Neuronal stem cell (in vitro differentiated cells): ENCODE measurements around the gene EME1.
"Not testable (repeated sequence)": the region's sequence is repeated elsewhere in the genome, so short reads cannot be mapped to it uniquely, and the experiment has no call there.

Experiments used
- DNase-seq: peaks from one replicate; pipeline ENCODE4 v3.0.0-alpha.2; 2013; ENCODE audit warnings: low spot score
- H2AFZ ChIP-seq: one replicate; pipeline ENCODE4 v1.6.1; 2013; ENCODE audit warnings: mild to moderate bottlenecking, low read length, inconsistent platforms
- H2AK5ac ChIP-seq: 2 replicates; pipeline ENCODE4 v1.6.1; 2013; ENCODE audit warnings: low read depth, mild to moderate bottlenecking, inconsistent platforms, low read length, moderate library complexity, mixed read lengths
- H2BK120ac ChIP-seq: 2 replicates; pipeline ENCODE4 v1.6.1; 2013; ENCODE audit warnings: low read depth, mild to moderate bottlenecking, inconsistent platforms, low read length, moderate library complexity, mixed read lengths
- H2BK12ac ChIP-seq: one replicate; pipeline ENCODE4 v1.6.1; 2013; ENCODE audit warnings: low read length, inconsistent platforms
- H2BK15ac ChIP-seq: 2 replicates; pipeline ENCODE4 v1.6.1; 2013; ENCODE audit warnings: mild to moderate bottlenecking, low read length, inconsistent platforms, mixed read lengths
- H2BK5ac ChIP-seq: one replicate; pipeline ENCODE4 v1.6.1; 2013; ENCODE audit warnings: inconsistent platforms, mild to moderate bottlenecking, low read length, moderate library complexity
- H3K14ac ChIP-seq: one replicate; pipeline ENCODE4 v1.6.1; 2013; ENCODE audit warnings: low read length, inconsistent platforms
- H3K18ac ChIP-seq: 2 replicates; pipeline ENCODE4 v1.6.1; 2013; ENCODE audit warnings: low read length, inconsistent platforms
- H3K23ac ChIP-seq: 2 replicates; pipeline ENCODE4 v1.6.1; 2013; ENCODE audit warnings: low read depth, mild to moderate bottlenecking, mixed read lengths, low read length, inconsistent platforms; ENCODE audit not compliant: poor library complexity
- H3K27ac ChIP-seq: replicated peaks from 3 replicates; pipeline ENCODE4 v1.5.1; 2013; ENCODE audit warnings: low read length, inconsistent platforms
- H3K27me3 ChIP-seq, 3 experiments: 2 replicates each; pipeline ENCODE4 v1.6.1; 2013; ENCODE audit warnings: low read length in 3 of 3, mild to moderate bottlenecking in 2 of 3, inconsistent platforms in 1 of 3, low read depth in 1 of 3, mixed read lengths in 1 of 3, moderate library complexity in 1 of 3; ENCODE audit not compliant: control insufficient read depth in 3 of 3, insufficient read depth in 3 of 3
- H3K36me3 ChIP-seq, 2 donors: replicated peaks in 1 of 2; 2 replicates each; pipeline ENCODE4 v1.6.1; 2013; ENCODE audit warnings: low read length in 2 of 2; ENCODE audit not compliant: control insufficient read depth in 2 of 2, insufficient read depth in 2 of 2
- H3K4ac ChIP-seq: 2 replicates; pipeline ENCODE4 v1.6.1; 2013; ENCODE audit warnings: inconsistent platforms, mild to moderate bottlenecking, low read length, moderate library complexity
- H3K4me1 ChIP-seq, 2 donors: 1 replicate in 1 of 2; 2 replicates in 1 of 2; pipeline ENCODE4 v1.6.1; 2013; ENCODE audit warnings: low read length in 2 of 2, low read depth in 1 of 2; ENCODE audit not compliant: control insufficient read depth in 2 of 2, insufficient read depth in 1 of 2
- H3K4me2 ChIP-seq: one replicate; pipeline ENCODE4 v1.6.1; 2013; ENCODE audit warnings: mild to moderate bottlenecking, low read length, inconsistent platforms; ENCODE audit not compliant: insufficient read depth, poor library complexity, severe bottlenecking
- H3K4me3 ChIP-seq, 2 donors: 2 replicates each; pipeline ENCODE4 v1.5.1; 2013; ENCODE audit warnings: low read length in 2 of 2, mild to moderate bottlenecking in 2 of 2, inconsistent platforms in 1 of 2, moderate library complexity in 1 of 2
- H3K79me1 ChIP-seq: one replicate; pipeline ENCODE4 v1.6.1; 2013; ENCODE audit warnings: low read depth, mild to moderate bottlenecking, inconsistent platforms, low read length, moderate library complexity
- H3K9ac ChIP-seq: one replicate; pipeline ENCODE4 v1.6.1; 2013; ENCODE audit warnings: mild to moderate bottlenecking, low read depth, low read length, inconsistent platforms; ENCODE audit not compliant: poor library complexity
- H3K9me3 ChIP-seq, 2 donors: replicated peaks in 1 of 2; 2 replicates each; pipeline versions ENCODE3 to v1.6.1; 2013; ENCODE audit warnings: low read length in 2 of 2, mild to moderate bottlenecking in 2 of 2, inconsistent platforms in 1 of 2, low read depth in 1 of 2, mixed read lengths in 1 of 2, moderate library complexity in 1 of 2; ENCODE audit not compliant: control insufficient read depth in 2 of 2, insufficient read depth in 1 of 2
- H4K8ac ChIP-seq: one replicate; pipeline ENCODE4 v1.6.1; 2013; ENCODE audit warnings: low read depth, mild to moderate bottlenecking, inconsistent platforms, low read length, moderate library complexity
- H4K91ac ChIP-seq: one replicate; pipeline ENCODE4 v1.6.1; 2013; ENCODE audit warnings: low read length, low read depth, mild to moderate bottlenecking, inconsistent platforms; ENCODE audit not compliant: poor library complexity
- WGBS, 2 donors: extraction: QIAGEN DNeasy Blood & Tissue Kit; methylation state at CpG; one replicate each; pipeline ENCODE4 v1.1.7; 2013; ENCODE audit warnings: missing lambda C conversion rate in 2 of 2, mixed read lengths in 1 of 2; ENCODE audit not compliant: insufficient read length in 2 of 2, insufficient replicate concordance in 1 of 2; ENCODE audit errors: extremely low coverage in 2 of 2; 5-methylcytosine and 5-hydroxymethylcytosine counted together

The EME1 gene

DNA sequence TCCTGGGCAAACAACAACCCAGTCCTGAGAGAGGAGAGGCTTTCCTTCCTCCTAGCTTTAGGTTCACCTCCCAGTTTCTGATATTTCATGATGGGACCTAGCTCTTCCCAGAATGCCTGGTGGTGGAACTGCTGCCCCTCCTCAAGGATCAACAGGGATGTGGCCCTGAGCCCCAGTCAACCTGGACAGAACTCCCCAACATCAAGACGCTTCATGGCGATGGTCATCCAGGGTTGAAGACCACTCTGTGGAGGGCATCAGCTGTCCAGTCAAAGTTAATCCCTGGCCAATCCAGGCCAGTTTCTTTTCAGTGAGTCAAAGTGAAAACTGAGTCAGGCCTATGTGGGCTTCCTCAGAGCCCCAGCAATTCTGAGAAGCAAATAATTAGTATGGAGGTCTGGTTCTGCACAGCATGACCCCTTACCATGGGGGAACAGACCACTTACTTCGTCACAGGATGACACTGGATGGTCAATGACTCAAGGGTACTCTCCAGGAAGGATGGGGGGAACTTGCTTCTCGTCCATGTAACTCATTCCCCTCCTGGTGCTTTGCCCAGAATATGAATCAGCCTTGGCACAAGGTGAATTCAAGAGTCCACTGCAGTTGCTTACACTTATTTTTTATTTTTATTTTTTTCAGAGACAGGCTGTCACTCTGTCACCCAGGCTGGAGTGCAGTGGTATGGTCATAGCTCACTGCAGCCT lies 41.8 kb upstream of the EME1 start:
- H3K4me1 ChIP-seq, result peaks cover 0 to 2% of the 10 kb centered on the region in 2 donors
- no peak overlapping the region for H2BK15ac ChIP-seq
- H3K9me3 ChIP-seq, result no peaks in the 10 kb centered on the region
- no peak for DNase-seq
- H4K8ac ChIP-seq, result no peak overlapping the region
- H3K27ac ChIP-seq, result no peak overlapping the region
- no peak overlapping the region for H3K23ac ChIP-seq
- no peak overlapping the region for H3K4me2 ChIP-seq
- H3K14ac ChIP-seq, result no peak overlapping the region
- no peak overlapping the region for H3K4ac ChIP-seq
- no peaks in the 10 kb centered on the region for H3K36me3 ChIP-seq
- no CpG with 5 or more reads among the region's 4 CpGs for WGBS, 2 donors
- no peak overlapping the region for H2AFZ ChIP-seq
- no peak overlapping the region for H3K4me3 ChIP-seq
- H2BK12ac ChIP-seq, result no peak overlapping the region
- no peak overlapping the region for H3K18ac ChIP-seq
- H4K91ac ChIP-seq, result no peak overlapping the region
- no peak overlapping the region for H3K9ac ChIP-seq
- H2BK5ac ChIP-seq, result no peak overlapping the region
- H2AK5ac ChIP-seq, result no peak overlapping the region
- H3K27me3 ChIP-seq, result peaks cover 0 to 14% (median 0%) of the 10 kb centered on the region in 3 experiments
- no peak overlapping the region for H2BK120ac ChIP-seq
- H3K79me1 ChIP-seq, result peaks cover 2% of the 10 kb centered on the region

DNA sequence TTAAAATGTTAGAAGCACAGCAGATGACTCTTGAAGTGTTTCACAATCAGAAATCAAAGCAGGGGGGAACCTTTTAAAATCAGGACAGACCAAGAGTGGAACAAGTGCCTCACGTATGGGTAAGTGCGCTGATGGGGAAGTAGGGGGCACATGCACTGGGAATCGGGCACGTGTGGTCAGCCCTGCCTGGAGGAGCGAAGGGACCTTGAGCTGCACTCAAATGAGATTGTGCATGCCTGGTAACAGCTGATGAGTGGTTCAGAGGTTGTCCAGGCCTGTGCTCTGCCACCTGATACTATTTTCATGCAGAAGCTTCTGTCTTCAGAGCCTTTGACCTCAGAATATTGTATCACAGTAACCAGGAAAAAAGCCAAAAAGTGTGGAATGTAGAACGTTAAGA lies 40.8 kb upstream of the EME1 start:
- Histone ChIP-seq H3K4me1 (peaks cover 0 to 2% of the 10 kb centered on the region in 2 donors), H2BK15ac (no peak overlapping the region), H3K14ac (no peak overlapping the region), H3K36me3 (no peaks in the 10 kb centered on the region), H3K23ac (no peak overlapping the region), H3K4me3 (no peak overlapping the region), H3K27me3 (peaks cover 0 to 14% (median 0%) of the 10 kb centered on the region in 3 experiments), H2AFZ (no peak overlapping the region), H4K8ac (no peak overlapping the region), H4K91ac (no peak overlapping the region), H3K9me3 (no peaks in the 10 kb centered on the region), H2BK5ac (no peak overlapping the region), H3K18ac (peak overlapping the region; percentile 59), H2BK120ac (no peak overlapping the region), H3K4ac (no peak overlapping the region), H2AK5ac (no peak overlapping the region), H2BK12ac (no peak overlapping the region), H3K79me1 (peaks cover 2% of the 10 kb centered on the region), H3K27ac (no peak overlapping the region), H3K4me2 (no peak overlapping the region), H3K9ac (no peak overlapping the region)
- no peak for DNase-seq
- no CpG with 5 or more reads among the region's 6 CpGs for WGBS, 2 donors

DNA sequence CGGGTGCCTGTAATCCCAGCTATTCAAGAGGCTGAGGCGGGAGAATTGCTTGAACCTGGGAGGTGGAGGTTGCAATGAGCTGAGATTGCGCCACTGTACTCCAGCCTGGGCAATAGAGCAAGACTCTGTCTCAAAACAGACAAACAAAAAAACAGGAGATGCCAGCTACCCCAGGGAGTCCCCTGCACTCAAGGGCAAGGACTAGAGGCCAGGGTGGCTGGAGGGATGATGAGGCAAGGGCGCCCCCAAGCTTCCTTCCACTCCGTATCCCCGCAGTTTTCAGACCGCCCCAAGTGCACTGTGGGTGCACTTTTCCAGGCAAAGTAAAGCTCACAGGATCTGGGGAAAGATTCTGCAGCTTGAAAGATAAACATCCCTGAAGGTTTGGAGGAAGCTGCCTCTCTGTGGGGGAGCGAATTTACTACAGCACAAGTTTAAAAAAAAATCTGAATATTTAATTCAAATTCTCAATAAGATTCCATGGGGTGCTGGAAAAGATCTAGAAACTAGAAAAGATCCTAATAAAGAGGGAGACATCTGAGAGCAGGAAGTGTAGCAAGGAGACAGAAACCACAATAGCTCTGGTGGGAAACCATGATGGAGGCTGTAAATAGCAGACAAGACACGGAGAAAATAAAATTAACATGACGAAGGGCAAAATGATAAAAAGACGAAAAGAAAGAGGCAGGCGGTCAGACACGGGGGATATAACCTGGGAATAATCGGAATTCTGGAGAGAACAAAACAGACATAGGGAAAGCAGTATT lies 39.6 kb upstream of the EME1 start:
- H3K9me3 ChIP-seq, H2AK5ac ChIP-seq, H3K23ac ChIP-seq, H3K4me1 ChIP-seq, H2BK120ac ChIP-seq, H3K14ac ChIP-seq, DNase-seq, H3K4me3 ChIP-seq, H2BK5ac ChIP-seq, H3K18ac ChIP-seq, H3K36me3 ChIP-seq, H3K9ac ChIP-seq, H2BK15ac ChIP-seq, H2BK12ac ChIP-seq, H3K27ac ChIP-seq, H3K79me1 ChIP-seq, H4K91ac ChIP-seq, H3K4me2 ChIP-seq, H4K8ac ChIP-seq: not testable (repeated sequence)
- H2AFZ ChIP-seq, result peak overlapping the region; percentile 63
- H3K27me3 ChIP-seq, result peaks cover 0 to 14% (median 0%) of the 10 kb centered on the region in 3 experiments
- H3K4ac ChIP-seq, result peak overlapping the region; percentile 45
- no CpG with 5 or more reads among the region's 14 CpGs for WGBS, 2 donors

DNA sequence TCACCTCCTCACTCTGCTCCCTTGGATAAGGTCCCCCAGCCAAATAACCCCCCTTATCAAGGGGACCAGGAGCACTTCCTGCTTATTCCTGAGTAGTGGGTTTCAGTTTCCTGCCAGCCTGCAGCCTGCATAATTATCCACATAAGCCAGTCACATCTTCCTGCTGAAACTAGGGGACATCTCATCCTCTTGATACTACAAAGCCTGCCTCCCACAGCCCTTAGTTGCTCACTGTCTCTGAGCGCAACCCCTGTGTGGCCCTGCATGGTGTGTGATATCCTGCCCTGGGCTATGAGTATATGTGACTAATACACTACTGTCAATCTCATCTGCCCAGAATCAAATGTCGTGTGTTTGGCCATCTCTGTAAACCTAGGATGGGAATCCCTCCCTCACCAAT lies 35.1 kb upstream of the EME1 start:
- H3K18ac ChIP-seq, result no peak overlapping the region
- H3K27me3 ChIP-seq, result peaks cover 0 to 3% (median 0%) of the 10 kb centered on the region in 3 experiments
- H3K4ac ChIP-seq, result no peak overlapping the region
- H3K4me2 ChIP-seq, result no peak overlapping the region
- no peak overlapping the region for H4K91ac ChIP-seq
- peak overlapping the region in 1 of 2 donors; percentile 25 for H3K4me3 ChIP-seq
- no peak overlapping the region for H2BK120ac ChIP-seq
- H2BK12ac ChIP-seq, result no peak overlapping the region
- no peaks in the 10 kb centered on the region for H3K79me1 ChIP-seq
- no CpG with 5 or more reads among the region's 2 CpGs for WGBS, 2 donors
- no peak overlapping the region for H4K8ac ChIP-seq
- H2AK5ac ChIP-seq, result no peak overlapping the region
- peak overlapping the region; percentile 29 for H2AFZ ChIP-seq
- no peaks in the 10 kb centered on the region for H3K36me3 ChIP-seq
- peaks cover 5 to 13% of the 10 kb centered on the region in 2 donors for H3K9me3 ChIP-seq
- H3K14ac ChIP-seq, result no peak overlapping the region
- no peak overlapping the region for H3K27ac ChIP-seq
- H3K23ac ChIP-seq, result no peak overlapping the region
- peaks cover 0 to 2% of the 10 kb centered on the region in 2 donors for H3K4me1 ChIP-seq
- no peak overlapping the region for H2BK5ac ChIP-seq
- no peak for DNase-seq
- no peak overlapping the region for H3K9ac ChIP-seq
- no peak overlapping the region for H2BK15ac ChIP-seq
